Esophagus squamous epithelium (tissue), 5 donors: ENCODE measurements around the gene SSBP1. TPM values are rescaled to one million over a fixed set of nuclear protein-coding genes. Genes with fewer than 3 reads are reported as not detected.
"Not testable (repeated sequence)": the region's sequence is repeated elsewhere in the genome, so short reads cannot be mapped to it uniquely, and the experiment has no call there.

ENCODE experiments used
- DNase-seq: peaks from one replicate; lab custom pipeline; 2025; lab: John Stamatoyannopoulos, UW
- H3K27ac ChIP-seq, 4 donors: fragments of 200-600 bp; sonication (generic); one replicate each; pipeline ENCODE4 v1.5.1; 2016 to 2019; ENCODE audit warnings: mild to moderate bottlenecking in 1 of 4
- H3K27me3 ChIP-seq, 4 donors: fragments of 200-600 bp; sonication (generic); 1 replicate in 3 of 4; 2 replicates in 1 of 4; pipeline versions ENCODE4 v1.5.1 to v1.6.0; 2017 to 2021; ENCODE audit warnings: antibody characterized with exemption in 1 of 4
- H3K36me3 ChIP-seq, 3 donors: fragments of 200-600 bp; sonication (generic); one replicate each; pipeline ENCODE4 v1.5.1; 2016 to 2019
- H3K4me1 ChIP-seq, 3 donors: fragments of 200-600 bp; sonication (generic); one replicate each; pipeline ENCODE4 v1.5.1; 2017 to 2019
- H3K4me3 ChIP-seq, 4 donors: fragments of 200-600 bp; sonication (generic); 1 replicate in 3 of 4; 2 replicates in 1 of 4; pipeline ENCODE4 v1.5.1; 2016 to 2019; ENCODE audit warnings: mild to moderate bottlenecking in 2 of 4, moderate library complexity in 1 of 4
- H3K9me3 ChIP-seq, 3 donors: fragments of 200-600 bp; sonication (generic); one replicate each; pipeline ENCODE4 v1.5.1; 2016 to 2019
- CTCF ChIP-seq, 6 experiments: fragments of 450-650 bp in 4 of 6; fragments of 200-600 bp in 2 of 6; sonication (generic) in 2 of 6; IDR thresholded peaks; one replicate each; pipeline ENCODE4 v1.5.1; 2016 to 2019; ENCODE audit warnings: antibody characterized with exemption in 6 of 6, mild to moderate bottlenecking in 4 of 6, moderate library complexity in 4 of 6
- POLR2A ChIP-seq, 4 donors: fragments of 450-650 bp; IDR thresholded peaks; one replicate each; pipeline ENCODE4 v1.6.1; 2017; ENCODE audit warnings: antibody characterized with exemption in 4 of 4, mild to moderate bottlenecking in 4 of 4, moderate library complexity in 3 of 4
- WGBS, 2 donors: methylation state at CpG; one replicate each; pipeline ENCODE4 v1.1.5; 2018; 5-methylcytosine and 5-hydroxymethylcytosine counted together
- intact Hi-C: fragments of 100-400 bp; cut with DNase I; formaldehyde crosslinking; loops from one replicate; pipeline ENCODE4 v1.15.0; 2022
- total RNA-seq, 4 donors: library from RNA; depleted of rRNA; stranded (reverse); fragments of >200 nt; gene quantifications; one replicate each; pipeline ENCODE4 v1.1.0, GENCODE V29; 2016
- donor health status: DM: yes; HTN: yes; CAD: no.

SSBP1 gene
- total RNA-seq, 4 donors from 2014 or later = 120 to 187 (median 146) TPM

- peaks cover 0 to 77% (median 10%) of the 10 kb centered on the region in 3 donors for H3K36me3 ChIP-seq
- no peaks in the 10 kb centered on the region for H3K27me3 ChIP-seq
These were observed 25.6 kb downstream of the SSBP1 start, which contains the start of gene TAS2R3 for GRCh38 chr7:141763797-141764196. TAS2R3 (plus strand) TSS chr7:141764097; CDS start chr7:141764159, 62 bp downstream.

GRCh38 chr7:141770083-141770583 lies 32.0 kb downstream of the SSBP1 start:
- H3K4me3 ChIP-seq, DNase-seq, H3K4me1 ChIP-seq, intact Hi-C loops, H3K27ac ChIP-seq, H3K27me3 ChIP-seq, H3K9me3 ChIP-seq: not testable (repeated sequence)
- WGBS, 2 donors = 95 to 97% methylated on average over 3 of the region's 3 CpGs
- H3K36me3 ChIP-seq = peaks cover 0 to 27% (median 0%) of the 10 kb centered on the region in 3 donors

More at GRCh38 chr7:141763797-141764196, 25.6 kb downstream of the SSBP1 start, which contains the start of gene TAS2R3:
- TF ChIP-seq CTCF (IDR thresholded peaks at IDR 0.05) = no peak
- TF ChIP-seq POLR2A (IDR thresholded peaks at IDR 0.05) = no peak
- H3K4me3 ChIP-seq = no peak within 1 kb of the TSS
- intact Hi-C loops = no loop called here
- WGBS, 2 donors = 94% methylated on average over 3 of the region's 3 CpGs
- H3K27ac ChIP-seq = no peak within 1 kb of the TSS
- no peaks in the 10 kb centered on the region for H3K9me3 ChIP-seq
- DNase-seq = no peak
- H3K4me1 ChIP-seq = no peaks in the 10 kb centered on the region

- no peak for DNase-seq
- WGBS, 2 donors = 93 to 100% methylated on average over 1 of the region's 1 CpG
- TF ChIP-seq POLR2A (IDR thresholded peaks at IDR 0.05) = no peak
- no peak for TF ChIP-seq CTCF (IDR thresholded peaks at IDR 0.05)
- Histone ChIP-seq H3K27ac (no peak within 1 kb of the TSS), H3K9me3 (peaks cover 0 to 15% (median 0%) of the 10 kb centered on the region in 3 donors), H3K27me3 (no peaks in the 10 kb centered on the region), H3K4me3 (no peak within 1 kb of the TSS), H3K36me3 (peaks cover 0 to 62% (median 0%) of the 10 kb centered on the region in 3 donors), H3K4me1 (no peaks in the 10 kb centered on the region)
- intact Hi-C loops = no loop called here
These were observed 38.2 kb downstream of the SSBP1 start, which contains the start of gene TAS2R4 for GRCh38 chr7:141776374-141776773. TAS2R4 (plus strand) TSS chr7:141776674; CDS start chr7:141778489, 1,815 bp downstream.

- Histone ChIP-seq H3K36me3 (peaks cover 0 to 25% (median 0%) of the 10 kb centered on the region in 3 donors), H3K4me3 (no peak overlapping the region), H3K27ac (no peak overlapping the region), H3K27me3 (no peaks in the 10 kb centered on the region), H3K9me3 (no peaks in the 10 kb centered on the region), H3K4me1 (no peaks in the 10 kb centered on the region)
- intact Hi-C loops = no loop called here
- WGBS, 2 donors = 66 to 72% methylated on average over 13 of the region's 13 CpGs
- TF ChIP-seq POLR2A (IDR thresholded peaks at IDR 0.05) = no peak
- TF ChIP-seq CTCF (IDR thresholded peaks at IDR 0.05) = peak; percentile 16 to 73 (median 46)
- no peak for DNase-seq
These were observed 47.8 kb downstream of the SSBP1 start for GRCh38 chr7:141785706-141786552.

GRCh38 chr7:141788296-141788695 lies 50.1 kb downstream of the SSBP1 start:
- no peaks in the 10 kb centered on the region for H3K4me1 ChIP-seq
- intact Hi-C loops = no loop called here
- no peak overlapping the region for H3K4me3 ChIP-seq
- no peaks in the 10 kb centered on the region for H3K9me3 ChIP-seq
- DNase-seq = no peak
- TF ChIP-seq CTCF (IDR thresholded peaks at IDR 0.05) (no peak), POLR2A (IDR thresholded peaks at IDR 0.05) (no peak)
- 42 to 85% methylated on average over 2 of the region's 2 CpGs for WGBS, 2 donors
- H3K36me3 ChIP-seq = peaks cover 0 to 34% (median 0%) of the 10 kb centered on the region in 3 donors
- H3K27ac ChIP-seq = no peak overlapping the region
- no peaks in the 10 kb centered on the region for H3K27me3 ChIP-seq
